EH (cell line): Measurements from ENCODE around the gene PPP1R8.
"Not testable (repeated sequence)": the region's sequence is repeated elsewhere in the genome, so short reads cannot be mapped to it uniquely, and the experiment has no call there.

Experiments used
- DNase-seq: peaks from one replicate; pipeline ENCODE4 v3.0.0-alpha.2; 2015; ENCODE audit warnings: low read depth

PPP1R8 gene

DNA sequence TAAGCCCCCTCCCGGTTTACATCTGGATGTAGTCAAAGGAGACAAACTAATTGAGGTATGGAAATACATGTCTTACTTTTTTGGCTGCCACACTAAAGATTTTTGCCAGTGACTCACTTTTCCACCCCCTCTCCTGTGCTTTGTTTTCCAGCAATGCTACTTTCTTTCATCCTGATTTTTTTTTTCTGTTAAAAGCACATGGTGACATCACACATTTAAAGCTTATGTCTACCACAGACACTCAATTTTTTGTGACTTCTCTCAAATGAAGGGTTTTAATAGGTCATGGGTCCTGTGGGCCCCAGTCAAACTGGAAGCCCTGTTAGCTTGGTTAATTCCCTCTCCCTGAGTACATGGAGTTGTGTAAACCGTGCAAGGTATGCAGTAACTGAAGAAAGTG lies 2.2 kb downstream of the PPP1R8 start:
- DNase-seq, result peak; percentile 57

DNA sequence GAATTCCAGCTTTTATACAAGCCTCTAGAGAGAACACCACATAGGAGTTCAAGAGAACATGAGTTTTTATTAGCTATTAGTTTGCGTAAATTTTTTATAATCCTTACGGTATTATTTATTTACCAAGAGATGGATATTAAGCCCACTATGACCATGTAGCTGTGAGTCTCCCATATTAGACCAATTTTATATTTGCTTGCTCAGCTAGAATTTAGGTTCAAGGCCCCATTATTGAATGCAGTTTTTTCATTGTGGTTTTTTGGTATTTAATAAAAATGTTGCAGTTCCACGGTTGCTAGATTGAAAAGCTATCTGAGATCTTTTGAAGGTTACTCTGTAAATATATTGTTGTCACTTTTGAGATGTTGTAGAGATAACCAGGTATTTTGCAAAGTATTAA lies 2.9 kb downstream of the PPP1R8 start:
- no peak for DNase-seq

DNA sequence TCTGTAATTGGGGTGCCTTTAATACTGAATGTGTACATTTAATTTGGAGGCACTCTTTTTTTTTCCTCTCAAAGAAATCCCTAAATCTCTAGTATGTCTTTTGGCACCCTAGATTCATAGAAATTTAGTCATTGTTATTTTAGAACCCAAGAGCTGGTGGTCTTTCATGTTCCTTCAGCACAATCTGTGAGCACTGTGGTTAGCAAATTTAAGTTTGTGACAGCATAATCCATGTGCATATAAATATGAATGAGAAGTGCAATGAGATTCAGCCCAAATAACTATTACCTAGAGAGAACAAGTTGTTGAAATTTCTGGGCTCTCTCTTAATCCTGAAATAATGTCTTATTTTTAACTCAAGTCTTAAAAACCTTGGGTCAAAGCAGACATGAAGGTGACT lies 4.5 kb downstream of the PPP1R8 start:
- DNase-seq, result no peak

DNA sequence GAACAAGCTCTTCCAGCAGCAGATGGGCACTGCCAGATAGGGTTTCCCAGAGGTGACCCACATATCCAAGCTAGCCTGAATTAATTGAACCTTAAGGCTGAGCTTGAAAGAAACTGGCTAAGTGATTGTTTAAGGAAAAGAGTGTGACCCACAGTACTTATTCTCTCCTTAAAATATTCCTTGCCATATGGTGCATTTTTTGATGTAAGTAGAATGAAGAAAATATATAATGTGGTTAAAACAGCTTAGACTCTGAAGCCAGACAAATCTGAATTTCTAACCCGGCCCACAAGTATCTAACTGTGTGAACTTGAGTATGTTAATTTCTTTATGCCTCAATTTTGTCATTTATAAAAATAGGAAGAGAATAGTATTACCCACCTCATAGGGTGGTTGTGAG lies 4.9 kb downstream of the PPP1R8 start:
- no peak for DNase-seq

DNA sequence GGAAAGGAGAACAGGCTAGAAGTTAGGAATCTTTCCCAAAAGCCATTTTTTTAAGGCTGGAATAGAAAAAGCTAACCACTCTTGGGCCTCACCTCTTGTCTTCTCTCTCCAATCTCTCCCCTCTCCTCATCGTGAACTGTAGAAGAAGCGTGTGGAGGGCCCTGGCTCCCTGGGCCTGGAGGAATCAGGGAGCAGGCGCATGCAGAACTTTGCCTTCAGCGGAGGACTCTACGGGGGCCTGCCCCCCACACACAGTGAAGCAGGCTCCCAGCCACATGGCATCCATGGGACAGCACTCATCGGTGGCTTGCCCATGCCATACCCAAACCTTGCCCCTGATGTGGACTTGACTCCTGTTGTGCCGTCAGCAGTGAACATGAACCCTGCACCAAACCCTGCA lies 19.4 kb downstream of the PPP1R8 start:
- DNase-seq, result no peak

DNA sequence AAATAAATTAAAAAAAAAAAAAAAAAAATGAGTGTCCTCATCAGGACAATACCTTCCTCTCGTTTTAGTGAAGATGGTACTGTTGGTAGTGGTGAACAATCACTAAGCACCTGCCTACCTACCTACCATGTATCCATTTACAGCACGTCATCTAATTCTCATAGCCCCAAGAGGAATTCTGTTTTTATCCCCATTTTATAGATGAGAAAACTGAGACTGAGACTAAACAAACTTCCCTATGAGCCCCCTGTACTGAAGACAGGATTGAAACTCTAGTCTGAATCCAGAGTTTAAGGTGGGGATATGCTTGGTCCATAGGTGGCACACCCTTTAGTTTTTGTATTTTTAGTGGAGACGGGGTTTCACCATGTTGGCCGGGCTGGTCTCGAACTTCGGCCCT lies 24.5 kb downstream of the PPP1R8 start:
- DNase-seq, result no peak

DNA sequence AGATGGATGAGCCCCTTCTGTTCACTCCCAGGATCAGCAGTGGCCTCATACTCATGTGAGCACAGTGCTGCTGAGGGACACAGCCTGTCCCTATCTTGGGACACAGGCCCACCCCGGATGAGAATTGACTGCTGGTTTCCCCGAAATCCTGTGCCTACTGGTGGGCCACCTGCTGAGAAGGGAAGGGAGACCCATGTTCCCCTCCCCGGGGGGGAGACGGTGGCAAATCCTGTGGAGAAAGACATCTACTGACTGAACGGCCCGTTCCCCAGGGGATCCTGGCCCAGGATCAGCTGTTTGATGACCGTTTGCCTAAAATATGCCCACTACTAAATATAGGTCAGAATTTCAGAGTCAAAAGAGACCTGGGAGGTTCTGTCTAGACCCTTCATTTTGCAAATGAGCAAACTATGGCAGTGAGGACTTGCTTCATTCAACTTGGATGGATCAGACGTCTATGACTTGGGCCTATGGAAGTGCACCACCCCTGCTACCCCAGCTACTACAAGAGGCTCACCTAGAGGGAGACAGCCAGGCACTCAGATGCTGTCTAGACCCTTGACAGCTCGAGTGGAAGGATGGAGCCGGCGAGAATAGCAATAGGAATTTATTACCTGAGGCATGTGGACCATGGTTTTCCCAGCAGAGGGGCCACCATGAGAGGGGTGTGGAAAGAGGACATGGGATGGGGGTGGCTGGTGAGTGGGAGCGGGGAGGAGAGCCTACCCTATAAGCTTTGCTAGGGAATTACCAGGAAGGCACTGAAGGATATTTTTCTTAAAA lies 26.2 kb downstream of the PPP1R8 start:
- no peak for DNase-seq

DNA sequence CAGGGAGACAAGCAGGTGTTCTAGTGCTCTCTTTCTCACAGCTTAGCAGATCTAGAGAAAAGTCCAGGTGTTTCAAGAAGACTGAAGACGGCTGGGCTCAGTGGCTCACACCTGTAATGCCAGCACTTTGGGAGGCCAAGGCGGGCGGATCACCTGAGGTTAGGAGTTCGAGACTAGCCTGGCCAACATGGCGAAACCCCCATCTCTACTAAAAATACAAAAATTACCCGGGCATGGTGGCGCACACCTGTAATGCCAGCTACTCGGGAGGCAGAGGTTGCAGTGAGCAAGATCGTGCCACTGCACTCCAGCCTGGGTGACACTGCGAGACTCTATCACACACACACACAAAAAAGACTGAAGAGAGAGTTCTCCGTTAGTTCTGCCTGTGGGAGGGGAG lies 27.0 kb downstream of the PPP1R8 start:
- not testable (repeated sequence) for DNase-seq

DNA sequence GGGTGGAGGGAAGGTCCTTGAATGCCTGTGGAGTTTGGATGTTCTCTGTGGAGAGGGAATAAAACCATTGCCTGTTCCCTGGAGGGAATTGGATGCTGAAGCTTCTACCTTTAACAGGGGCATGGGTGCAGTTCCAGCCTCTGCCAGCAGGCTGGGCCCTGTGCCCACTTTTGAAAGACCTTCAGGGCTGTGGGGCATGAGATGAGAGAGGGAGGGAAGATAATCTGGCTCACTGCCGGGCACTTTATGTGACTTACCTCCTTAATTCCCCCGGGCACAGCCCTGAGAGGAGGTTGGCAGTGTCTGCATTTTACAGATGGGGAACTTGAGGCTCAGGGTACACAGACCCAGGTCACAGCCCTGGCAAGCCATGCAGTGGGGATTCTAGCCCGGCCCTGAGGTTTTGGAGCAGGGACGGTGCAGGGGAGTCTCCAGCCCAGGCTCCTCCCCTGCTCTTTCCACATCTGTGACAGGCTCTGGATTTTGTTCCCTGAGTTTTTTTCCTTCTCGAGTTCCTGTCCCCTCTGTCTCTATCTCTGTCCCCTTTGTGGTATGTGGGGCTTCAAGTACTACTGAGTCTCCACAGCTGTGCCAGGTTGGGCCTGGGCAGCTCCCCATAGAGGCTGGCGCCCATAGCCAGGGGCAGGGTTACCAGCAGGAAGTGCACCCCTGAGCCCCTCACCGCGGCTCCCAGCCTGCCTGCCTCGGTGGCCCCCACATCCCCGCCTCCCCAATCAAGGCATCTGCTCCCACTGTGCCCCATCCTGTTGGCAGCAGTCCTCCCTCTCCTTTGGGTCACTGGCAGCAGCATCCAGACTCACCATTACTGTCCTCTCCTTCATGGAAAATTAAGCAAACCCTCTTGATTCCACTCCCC lies 27.7 kb downstream of the PPP1R8 start:
- peak; percentile 84 for DNase-seq

DNA sequence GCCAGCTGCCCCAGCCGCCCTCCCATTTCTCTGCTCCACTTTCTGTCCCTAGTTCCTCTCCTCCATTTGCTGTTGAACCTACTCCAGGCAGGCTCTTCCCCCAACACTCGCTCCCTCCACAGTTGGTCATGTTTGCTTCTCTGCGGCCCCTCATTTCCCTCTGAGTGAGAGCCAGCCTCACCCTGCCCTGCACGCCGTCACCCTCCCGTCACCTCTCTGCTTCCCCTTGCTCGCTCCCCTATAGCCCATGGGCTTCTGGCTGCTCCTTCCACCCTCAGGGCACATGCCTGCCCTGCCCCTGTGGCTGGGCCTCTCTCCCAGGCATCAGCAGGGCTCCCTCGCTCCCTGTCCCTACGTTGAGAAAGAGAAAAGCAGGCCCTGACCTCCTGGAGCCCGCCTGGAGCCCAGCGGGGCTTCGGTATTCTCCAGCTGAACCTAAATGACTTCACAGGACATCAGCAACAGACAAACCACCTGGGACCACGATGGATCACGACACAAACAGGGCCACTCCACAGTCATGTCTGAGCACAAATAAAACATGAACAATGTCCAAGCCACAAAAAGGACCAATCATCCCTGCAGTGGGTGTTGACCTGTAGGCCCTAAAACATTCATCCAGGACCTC lies 28.5 kb downstream of the PPP1R8 start:
- DNase-seq, result no peak

DNA sequence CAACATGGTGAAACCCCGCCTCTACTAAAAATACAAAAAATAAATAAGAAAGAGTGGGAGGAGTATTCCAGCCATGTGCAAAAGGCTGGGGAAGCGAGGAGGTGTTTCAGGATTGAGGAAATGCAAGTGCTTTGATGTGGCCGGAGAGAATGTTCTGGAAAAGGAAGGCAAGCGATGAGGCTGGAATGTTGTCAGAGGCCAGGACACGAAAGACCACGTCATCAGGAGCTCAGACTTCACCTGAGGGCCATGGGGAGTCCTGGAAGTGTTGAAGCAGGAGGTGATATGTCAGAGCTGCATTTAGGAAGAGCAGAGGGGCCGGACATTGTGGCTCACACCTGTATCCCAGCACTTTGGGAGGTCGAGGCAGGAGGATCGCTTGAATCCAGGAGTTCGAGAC lies 30.9 kb downstream of the PPP1R8 start:
- no peak for DNase-seq

DNA sequence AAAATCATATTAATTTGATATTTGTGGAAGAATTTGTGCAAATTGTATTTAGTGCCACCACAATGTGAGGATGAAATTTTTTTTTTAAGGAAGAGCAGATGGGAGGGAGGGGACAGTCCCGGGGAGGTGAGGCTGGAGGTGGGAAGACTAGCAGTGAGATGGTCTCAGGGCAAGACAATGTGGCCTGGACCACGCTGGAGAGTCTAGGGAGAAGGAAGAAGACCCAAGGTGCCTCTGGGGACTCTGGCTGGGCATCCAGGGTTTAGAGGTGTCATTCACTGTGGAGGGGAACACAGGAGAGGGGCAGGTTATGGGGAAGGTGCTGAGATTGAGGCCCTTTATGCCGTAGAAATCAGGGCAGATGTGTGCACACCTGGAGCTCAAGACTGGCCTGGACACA lies 31.4 kb downstream of the PPP1R8 start:
- no peak for DNase-seq

DNA sequence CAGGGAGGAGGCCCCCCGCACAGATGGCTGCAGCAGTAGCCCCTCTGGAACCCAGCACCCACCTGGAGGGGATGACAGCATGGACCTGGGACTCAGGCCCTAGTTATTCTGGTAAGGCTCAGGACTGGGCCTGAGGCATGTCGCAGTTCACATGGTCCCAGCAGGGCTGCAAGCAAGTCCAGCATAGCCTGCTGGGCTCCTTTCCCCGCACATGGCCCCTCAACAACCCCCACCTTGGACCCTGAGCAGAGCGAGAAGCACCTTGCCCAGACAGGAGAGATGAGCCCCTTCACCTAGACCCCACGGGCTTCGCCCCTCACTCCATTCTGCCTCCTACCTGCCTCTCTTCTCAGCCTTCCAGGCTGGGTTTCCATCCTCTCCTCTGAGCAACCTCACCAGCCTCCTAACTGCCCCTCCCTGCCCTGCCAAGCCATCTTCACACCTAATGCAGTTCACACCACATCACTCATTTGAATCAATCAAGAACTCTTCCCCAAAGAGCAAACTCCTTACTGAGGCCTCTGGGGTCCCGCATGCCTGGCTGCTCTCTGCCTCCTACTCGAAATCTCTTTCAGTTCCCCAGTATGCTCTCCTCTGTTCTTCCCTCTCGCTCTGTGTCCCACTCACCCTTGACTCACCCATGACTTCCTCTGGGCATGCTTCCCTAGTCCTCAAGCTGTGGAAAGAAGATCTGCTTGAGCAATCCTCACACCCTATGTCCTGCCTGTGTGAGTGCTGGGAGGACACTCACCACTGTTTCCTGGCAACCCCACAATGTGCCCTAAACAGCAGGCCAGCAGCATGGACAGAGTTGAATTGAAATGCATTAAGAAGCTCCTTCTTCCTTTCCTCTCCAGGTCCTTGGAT lies 32.3 kb downstream of the PPP1R8 start:
- peak; percentile 99 for DNase-seq

DNA sequence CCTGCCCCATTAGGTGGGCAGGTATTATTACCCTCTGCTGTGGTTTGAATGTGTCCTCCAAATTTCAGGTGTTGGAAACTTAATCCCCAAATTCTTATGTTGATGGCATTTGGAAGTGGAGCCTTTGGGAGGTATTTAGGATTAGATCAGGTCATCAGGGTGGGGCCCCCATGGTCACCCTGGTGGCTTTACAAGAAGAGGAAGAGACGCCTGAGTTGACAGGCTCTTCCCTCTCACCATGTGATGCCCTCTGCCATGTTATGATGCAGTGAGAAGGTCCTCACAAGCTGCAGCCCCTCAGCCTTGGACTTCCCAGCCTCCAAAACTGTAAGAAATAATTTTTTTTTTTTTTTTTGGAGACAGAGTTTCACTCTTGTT lies 32.9 kb downstream of the PPP1R8 start:
- DNase-seq, result no peak

DNA sequence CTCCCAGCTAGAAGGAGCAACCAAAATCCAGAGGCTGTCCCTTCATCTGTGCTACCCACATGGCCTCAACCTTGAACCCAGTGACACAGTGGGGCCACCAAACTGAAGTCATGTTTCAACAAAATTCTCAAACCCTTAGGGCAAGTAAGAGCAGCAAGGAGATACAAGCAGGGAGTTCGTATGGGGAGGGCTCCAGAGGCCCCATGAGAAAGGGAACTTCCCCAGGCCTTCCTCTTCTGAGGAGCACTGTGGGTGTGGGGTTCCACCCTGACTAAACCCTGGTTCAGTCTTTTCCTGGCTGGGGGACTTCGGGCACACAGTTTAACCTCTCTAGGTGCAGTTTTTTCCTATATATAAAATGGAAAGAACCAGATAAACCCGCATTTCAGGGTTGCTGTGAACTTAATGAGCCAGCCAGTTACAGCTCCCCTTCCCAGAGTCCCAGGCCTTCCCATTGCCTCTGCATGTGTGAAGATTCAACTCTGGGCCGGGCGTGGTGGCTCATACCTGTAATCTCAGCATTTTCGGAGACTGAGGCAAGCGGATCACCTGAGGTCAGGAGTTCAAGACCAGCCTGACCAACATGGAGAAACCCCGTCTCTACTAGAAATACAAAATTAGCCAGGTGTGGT lies 33.8 kb downstream of the PPP1R8 start:
- no peak for DNase-seq

DNA sequence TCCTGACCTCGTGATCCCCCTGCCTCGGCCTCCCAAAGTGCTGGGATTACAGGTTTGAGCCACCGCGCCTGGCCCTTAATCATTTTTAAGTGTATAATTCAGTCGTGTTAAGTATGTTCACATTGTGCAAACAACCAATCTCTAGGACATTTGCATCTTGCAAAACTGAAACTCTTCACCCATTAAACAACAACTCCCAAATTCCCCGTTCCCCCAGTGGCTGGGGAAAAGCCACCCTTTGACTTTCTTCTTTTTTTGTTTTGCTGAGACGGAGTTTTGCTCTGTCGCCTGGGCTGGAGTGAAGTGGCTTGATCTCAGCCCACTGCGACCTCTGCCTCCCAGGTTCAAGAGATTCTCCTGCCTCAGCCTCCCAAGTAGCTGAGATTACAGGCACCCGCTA lies 35.2 kb downstream of the PPP1R8 start:
- no peak for DNase-seq

DNA sequence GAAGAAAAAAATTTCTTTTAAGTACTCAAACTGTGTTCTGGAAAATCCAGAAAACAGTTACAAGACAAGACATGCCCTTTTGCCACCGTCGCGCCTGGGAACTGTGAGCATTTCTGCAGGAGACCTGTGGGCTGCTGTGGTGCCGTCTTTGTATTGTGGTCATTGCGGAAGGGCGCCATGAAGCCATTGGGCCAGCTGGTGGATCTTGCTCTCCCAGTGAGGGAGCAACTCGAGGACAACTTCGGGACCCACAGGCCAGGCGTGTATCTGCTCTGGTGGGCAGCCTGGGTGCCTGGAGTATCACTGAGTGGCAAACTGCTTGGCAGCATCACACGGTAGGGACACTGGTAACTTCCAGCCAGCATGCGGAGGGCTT lies 38.0 kb downstream of the PPP1R8 start:
- no peak for DNase-seq

DNA sequence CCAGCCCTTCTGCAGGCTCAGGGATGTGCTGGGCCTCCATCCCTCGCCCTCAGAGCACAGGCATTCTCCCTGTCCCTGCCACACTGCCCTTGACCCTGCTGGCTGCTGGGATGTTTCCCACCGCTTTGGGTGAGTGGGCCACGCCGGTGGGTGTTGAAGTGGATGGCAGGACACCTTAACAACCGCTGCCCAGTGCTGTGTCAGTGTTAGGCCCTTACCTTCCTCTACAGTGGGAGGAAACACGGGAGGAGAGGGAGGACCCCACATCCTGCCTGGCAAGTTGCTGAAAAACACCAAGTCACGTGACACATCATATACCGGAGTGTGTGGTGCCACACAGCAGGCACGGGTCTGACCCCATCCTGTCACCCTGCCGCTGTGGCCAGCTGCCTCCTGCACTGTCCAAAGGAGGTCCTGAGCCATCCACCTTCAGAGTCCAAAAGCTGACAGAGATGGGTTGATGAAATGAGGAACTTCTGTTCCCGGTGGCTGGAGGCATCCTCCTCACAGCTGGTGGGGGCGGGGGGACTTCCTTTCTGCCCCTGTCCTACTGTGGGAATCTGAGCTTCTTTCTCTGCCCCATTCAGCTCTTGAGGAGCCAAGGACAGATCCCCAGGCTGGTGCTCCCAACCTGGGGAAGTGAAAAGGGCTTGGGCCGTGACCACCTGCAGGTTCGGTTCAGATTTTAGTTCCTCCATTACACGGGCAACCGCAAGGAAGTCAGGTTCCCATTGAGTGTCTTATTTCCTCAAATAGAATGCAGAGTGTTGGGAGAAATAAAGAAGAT lies 38.5 kb downstream of the PPP1R8 start:
- DNase-seq, result no peak

DNA sequence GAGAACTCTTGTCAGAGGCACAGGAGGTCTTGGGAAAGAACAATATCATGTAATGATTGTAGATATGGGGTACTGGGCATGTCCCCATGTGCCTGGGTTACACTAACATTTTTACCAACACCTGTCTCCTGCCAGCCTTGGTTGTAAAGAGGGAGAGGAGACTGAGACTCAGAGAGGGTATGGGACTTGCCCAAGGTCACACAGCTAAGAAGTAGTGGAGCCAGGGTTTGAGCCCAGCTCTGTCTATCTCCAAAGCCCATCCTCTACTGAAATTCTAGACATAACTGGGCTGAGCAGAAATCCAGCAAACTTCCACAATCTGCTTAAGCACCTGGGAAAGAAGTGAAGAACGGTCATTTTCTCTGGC lies 39.1 kb downstream of the PPP1R8 start:
- no peak for DNase-seq

DNA sequence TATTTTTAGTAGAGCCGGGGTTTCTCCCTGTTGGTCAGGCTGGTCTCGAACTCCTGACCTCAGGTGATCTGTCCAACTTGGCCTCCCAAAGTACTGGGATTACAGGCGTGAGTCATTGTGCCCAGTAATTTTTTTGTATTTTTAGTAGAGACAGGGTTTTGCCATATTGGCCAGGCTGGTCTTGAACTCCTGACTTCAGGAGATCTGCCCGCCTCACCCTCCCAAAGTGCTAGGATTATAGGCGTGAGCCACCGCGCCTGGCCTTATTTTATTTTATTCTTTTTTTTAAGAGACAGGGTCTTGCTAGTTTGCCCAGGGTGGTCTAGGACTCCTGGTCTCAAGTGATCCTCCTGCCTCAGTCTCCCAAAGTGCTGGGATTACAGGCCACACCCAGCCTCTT lies 40.5 kb downstream of the PPP1R8 start:
- not testable (repeated sequence) for DNase-seq
